Activated CD4-positive, alpha-beta T cell treated with anti-CD3 and anti-CD28 coated beads for 1 hour (primary cell): ENCODE data around the gene OR10P1.

Experiments
- DNase-seq: peaks from one replicate; pipeline ENCODE4 v3.0.0-alpha.2; 2020

The OR10P1 gene

DNA sequence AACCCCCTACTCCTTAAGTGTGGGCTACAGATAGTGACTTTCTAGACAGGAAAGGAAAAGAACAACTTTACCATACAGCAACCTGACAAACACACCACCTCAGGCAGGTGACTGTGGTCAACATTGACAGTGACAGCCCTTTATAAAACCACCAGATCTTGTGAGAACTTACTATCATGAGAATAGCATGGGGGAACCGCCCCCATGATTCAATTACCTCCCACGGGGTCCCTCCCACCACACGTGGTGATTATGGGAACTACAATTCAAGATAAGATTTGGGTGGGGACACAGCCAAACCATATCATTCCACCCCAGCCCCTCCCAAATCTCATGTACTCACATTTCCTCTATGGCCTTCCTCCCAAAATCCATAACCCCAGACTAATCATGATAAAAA, 16.3 kb downstream of the OR10P1 start:
- no peak for DNase-seq

DNA sequence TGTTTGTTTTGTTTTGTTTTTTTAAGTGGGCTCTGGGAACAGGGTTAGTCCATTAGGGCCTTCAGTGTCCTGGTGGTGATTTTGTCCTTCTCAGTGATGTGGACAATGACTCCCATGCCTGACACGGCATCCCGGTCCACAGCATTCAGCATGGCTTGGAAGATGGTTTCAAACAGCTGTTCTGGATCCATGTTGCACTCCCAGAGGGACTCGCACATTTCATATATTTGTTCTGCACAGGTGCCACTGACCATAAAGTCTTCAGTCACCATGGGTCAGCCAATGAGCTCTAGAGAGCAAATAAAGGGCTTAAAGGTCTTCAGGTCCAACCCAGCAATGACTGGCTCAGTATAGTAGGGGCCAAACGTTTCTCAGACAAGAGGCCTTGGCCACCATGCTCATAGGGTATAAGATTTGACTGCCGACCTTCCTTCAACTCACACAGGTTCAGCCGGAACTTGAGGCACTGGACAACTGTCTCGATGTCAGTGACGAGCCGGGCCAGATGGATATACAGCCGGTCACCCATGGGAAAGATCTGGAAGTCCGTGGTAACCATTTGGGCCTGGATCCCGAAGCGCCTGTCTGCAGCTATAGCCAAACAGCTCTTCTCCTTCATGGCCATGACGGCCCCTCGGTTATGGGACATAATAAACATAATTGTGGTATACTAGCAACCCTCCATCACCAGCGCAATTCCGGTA, 18.0 kb downstream of the OR10P1 start:
- no peak for DNase-seq

DNA sequence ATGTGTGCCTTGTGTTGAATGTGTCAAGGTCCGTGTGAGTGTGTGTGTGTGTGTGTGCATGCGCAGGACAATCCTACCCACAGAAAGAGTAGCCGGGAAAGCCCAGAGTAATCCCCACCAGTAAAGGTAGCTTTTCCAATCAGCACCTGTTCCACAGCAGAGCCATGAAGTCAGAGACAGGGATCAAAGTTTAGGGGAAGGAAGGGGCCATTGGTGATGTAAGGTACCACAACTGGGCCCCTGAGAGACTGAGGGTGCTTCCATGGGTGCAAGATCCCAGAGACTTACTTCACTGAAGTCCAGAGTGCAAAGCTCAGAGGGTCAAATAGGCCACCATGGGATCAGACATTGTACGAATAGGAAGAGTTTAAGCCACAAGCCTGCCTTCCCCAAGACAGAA, 20.5 kb downstream of the OR10P1 start:
- no peak for DNase-seq

DNA sequence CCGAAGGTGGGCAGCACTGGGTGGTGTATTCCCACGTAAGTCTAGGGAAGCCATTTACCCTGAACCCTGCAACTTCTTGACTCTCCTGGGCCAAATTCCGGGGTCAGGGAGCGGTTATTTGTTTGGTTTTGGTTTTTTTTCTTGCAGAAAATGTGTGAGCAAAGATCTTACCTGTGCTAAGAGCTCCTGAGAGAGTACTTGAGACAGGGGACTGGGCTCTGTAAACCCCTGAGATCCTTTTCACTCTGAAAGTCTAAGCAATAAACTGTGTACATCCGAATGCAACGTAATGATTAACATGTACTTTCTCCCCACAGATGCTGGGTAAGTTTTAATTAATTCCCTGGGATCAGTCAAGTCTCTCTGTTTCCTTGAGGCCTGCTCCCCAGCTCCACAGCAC, 21.5 kb downstream of the OR10P1 start:
- no peak for DNase-seq

DNA sequence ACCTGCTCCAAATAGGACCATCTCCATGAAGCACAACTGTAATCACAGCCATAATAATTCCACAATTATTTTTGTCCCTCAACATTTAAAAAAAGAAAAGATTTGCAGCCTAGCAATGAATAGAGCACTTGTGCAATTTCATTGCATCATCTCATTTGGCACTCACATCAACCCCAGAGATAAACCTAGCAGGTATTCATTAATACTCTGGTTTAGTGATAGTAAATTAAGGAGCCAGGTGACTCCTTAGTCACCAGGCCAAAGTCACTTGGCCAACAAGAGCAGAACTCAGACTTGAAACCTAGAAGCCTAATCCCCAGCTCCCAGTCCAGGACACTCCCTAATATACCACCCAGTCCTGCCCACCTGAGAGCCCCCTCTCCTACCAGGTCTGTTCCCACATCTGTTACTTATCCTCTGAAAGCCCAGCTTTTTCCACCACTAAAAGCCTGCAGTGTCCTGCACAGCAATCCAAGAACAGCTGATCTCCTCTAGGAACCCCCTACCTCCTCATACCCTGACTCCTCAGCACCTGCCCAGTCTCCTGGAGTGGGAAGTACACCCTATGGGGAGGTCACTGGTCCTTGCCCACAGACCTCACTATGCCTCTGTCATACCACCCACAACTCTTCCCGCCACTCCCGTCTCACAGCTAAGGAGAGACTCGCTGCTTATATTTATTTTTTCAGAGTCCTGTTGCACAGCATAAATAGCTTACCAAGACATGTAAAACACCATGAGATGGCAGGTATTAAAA, 22.1 kb downstream of the OR10P1 start:
- DNase-seq, result no peak

DNA sequence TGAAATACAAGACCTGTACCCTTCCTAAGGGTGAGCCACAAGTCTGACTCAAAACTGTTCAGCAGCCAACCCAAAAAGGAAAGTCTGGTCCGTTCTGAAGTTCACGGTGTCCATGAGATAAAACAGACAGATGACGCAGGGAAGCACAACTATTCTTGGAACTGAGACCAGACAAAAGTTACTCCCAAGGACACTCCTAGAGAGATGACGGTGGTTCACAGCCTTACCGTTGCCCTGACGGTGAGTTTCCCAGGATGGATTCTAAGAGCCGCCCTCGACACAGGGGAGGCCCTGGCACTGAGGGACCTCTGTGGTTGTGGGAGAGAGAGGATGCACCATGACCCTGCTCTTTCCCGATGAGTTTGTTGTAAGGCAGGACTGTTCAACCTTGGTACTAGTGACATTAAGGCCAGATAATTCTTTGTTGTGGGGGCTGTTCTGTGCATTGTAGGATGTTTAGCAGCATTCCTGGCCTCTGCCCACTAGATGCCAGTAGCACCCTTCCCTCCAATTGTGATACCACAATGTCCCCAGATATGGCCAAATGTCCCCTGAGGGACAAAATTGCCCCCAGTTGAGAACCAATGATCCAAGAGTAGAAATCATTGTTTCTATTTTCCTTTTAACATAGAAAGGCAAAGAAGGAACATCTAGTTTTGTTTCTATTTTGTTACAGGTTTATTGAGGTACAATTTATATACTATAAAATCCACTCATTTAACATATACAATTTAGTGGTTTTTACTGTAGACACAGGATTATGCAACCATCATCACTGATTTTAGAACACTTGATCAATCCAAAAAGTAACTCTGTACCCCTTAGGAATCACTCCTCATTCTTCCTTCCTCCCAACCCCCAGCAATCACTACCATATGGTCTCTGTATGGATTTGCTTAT, 23.0 kb downstream of the OR10P1 start:
- no peak for DNase-seq

DNA sequence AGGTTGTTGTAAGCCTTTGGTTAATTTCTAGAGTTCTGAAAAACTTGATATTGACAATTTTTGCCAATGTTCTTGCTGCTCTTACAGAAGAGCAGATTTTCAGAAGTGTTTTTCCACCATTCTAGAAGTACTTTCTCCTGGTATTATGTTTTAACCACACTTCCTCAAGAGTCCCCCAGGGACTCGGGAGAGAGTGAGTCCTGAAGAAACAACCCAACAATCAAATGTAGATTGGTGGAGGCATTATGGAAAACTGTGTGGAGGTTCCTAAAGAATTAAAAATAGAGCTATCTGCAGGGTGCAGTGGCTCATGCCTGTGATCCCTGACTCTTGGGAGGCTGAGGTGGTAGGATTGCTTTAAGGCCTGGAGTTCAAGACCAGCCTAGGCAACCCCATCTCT, 26.7 kb downstream of the OR10P1 start:
- no peak for DNase-seq

DNA sequence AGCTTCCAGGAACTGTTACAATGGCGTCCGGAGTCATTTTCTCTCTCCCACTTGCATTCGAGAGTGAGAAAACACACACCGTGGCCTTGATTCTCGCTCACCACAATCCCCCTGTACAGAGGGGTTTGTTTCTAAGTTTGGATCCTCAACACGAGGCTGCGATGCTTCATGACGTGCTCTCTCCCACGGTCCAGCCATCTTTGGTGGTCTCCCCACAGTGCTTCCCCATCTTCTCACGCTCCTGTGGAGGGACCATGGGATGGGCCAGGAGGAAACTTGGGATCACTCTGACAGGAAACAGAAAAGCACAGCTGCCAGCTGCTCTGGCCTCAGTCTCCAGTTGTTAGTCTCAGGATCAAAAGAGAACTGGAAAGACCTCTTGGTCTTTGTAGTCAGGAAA, 28.1 kb downstream of the OR10P1 start:
- DNase-seq, result no peak

DNA sequence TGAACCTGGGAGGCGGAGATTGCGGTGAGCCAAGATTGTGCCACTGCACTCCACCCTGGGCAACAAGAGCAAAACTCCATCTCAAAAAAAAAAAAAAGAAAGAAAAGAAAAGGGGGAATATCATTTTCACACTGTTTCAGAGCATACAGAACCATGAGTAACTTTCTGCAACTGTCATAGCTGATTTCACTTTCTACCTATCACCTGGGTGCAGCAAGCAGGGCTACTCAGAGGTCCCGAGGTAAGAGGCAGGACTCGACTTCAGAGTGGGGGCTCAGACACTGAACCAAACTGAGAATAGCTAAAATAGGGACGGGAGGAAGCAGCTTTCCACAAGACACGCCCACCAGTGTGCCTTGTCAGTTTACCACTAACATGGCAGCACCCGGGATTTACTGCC, 29.8 kb downstream of the OR10P1 start:
- DNase-seq, result no peak

DNA sequence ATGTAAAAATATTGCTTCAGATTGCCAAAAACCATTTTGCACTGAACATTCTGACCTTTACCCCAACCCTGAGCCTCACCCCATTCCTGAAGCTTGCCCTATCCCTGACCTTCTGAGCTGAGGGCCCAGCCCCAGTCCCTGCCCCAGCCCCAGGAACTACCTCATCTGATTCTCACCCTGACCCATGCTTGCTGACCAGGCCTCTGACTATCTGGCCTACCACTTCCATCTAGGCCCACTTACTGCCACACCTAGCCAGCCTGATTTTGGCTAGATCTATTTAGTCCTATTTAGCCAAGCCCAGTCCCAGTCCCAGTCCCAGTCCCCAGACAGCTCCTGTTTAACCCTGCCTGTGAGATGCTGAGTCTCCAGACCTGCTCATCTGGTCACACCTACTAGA, 33.6 kb downstream of the OR10P1 start:
- no peak for DNase-seq

DNA sequence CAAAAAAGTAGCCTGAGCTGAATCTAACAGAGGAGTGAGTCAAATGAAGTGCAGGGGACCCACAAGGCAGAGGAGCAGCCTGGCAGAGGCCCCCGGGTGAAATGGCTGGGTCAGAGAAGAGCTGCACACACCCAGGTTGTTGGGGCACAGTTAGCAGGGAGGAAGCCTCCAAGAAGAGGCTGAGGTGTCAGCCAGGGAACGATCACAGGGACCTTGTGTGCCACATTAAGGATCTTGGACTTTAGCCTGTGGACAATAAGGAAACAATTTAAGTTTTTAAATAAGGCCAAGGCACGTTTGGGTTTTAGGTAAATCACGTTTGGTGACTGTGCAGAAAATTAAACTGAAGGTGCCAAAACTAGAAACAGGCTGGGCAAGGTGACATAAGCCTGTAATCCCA, 35.1 kb downstream of the OR10P1 start:
- DNase-seq, result no peak

DNA sequence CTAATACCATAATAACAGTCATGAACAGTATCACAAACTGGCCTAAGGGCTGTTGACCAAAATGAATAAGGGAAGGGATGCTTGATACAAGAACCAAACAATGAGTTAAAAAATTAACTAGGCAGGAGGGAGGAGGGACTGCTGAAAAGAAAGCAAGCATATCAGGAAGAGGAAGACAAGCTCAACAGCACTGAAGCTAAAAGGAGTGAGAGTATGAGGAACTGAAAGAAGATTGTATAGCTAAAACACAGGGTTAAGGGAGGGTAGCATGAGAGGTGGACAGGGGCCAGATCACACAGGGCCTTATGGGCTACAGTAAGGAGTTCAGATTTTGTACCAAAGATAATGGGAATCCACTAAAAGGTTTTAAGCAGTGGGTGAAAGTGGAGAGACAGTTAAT, 36.9 kb downstream of the OR10P1 start:
- DNase-seq, result no peak

DNA sequence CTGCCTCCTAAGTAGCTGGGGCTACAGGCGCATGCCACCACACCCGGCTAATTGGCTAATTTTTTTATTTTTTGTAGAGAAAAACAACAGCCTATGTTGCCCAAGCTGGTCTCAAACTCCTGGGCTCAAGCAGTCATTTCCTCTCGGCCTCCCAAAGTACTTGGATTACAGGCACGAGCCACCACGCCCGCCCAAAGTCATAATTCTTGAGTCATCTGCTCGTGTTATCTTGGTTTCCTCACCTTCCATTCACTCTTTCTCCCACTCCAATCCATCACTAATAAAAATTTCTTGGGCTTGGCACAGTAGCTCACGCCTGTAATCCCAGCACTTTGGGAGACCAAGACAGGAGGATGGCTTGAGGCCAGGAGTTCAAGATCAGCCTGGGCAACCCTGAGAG, 39.0 kb downstream of the OR10P1 start:
- no peak for DNase-seq

DNA sequence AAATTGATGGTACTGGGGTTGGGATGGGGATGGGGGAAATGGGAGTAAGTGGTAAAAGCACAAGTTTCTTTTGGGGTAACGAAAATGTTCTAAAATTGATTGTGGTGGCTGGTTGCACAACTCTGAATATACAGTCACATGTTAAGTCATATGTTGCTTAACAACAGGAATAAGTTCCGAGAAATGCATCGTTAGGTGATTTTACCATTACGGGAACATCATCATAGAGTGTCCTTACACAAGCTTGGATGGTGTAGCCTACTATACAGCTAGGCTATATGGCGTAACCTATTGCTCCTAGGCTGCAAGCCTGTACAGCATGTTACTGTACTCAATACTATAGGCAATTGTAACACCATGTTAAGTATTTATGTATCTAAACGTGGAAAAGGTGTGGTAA, 40.0 kb downstream of the OR10P1 start:
- DNase-seq, result no peak

DNA sequence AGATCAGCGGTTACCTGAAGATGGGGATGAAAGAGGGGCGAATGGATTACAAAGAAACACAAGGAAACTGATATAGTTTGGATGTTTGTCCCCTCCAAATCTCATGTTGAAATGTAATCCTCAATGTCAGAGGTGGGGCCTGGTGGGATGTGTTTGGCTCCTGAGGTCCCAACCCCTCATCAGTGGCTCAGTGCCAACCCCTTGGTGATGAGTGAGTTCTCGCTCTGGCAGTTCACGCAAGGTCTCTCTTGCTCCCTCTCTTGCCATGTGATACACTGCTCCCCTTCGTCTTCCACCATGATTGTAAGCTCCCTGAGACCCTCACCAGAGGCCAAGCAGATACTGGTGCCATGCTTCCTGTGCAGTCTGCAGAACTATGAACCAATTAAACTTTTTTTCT, 43.0 kb downstream of the OR10P1 start:
- DNase-seq, result no peak

DNA sequence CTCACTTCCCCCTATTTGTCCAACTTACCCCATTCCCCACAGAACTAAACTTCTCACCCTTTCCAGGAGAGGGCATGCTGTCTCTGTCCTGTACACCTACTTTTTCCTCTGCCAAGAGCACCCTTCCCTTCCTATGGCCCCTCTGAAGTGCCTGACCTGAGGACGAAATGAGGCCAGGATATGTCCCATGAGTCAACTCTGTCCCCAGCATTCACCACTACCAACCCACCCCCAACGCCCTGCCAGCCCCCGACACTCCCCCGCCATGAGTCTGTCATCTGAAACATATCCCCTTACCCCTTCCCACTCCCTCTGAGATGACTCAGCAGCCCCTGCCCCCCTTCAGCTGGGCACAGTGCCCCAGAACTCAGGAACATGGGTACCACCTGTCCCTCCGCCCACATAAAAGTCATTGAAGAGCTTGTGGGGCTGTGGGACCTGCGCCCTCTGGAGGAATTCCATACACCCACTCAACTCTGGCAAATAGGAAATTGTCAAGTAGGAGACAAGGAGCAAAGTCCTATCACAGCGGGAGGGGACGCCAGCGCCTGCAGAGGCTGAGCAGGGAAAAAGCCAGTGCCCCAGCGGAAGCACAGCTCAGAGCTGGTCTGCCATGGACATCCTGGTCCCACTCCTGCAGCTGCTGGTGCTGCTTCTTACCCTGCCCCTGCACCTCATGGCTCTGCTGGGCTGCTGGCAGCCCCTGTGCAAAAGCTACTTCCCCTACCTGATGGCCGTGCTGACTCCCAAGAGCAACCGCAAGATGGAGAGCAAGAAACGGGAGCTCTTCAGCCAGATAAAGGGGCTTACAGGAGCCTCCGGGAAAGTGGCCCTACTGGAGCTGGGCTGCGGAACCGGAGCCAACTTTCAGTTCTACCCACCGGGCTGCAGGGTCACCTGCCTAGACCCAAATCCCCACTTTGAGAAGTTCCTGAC, 44.7 kb downstream of the OR10P1 start:
- no peak for DNase-seq

DNA sequence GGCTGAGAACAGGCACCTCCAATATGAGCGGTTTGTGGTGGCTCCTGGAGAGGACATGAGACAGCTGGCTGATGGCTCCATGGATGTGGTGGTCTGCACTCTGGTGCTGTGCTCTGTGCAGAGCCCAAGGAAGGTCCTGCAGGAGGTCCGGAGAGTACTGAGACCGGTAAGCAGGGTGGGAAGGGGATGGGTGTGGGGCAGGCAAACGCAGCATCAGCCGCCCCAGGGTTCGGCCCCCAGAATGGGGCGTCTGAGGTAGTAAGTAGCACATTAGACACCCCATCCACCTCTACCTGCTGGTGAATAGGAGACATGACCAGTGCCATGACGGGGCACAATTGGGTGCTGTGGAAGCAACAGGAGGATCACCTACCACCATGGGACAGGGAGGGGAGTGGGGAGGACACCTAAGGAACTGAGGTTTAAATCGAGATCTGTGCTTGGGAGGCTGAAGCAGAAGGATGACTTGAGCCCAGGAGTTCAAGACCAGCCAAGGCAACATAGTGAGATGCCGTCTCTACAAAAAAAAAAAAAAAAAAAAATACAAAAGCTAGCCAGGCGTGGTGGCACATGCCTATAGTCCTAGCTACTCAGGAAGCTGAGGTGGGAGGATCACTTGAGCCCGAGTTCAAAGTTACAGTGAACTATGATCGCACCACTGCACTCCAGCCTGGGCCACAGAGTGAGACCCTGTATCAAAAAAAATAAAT, 45.5 kb downstream of the OR10P1 start:
- no peak for DNase-seq

DNA sequence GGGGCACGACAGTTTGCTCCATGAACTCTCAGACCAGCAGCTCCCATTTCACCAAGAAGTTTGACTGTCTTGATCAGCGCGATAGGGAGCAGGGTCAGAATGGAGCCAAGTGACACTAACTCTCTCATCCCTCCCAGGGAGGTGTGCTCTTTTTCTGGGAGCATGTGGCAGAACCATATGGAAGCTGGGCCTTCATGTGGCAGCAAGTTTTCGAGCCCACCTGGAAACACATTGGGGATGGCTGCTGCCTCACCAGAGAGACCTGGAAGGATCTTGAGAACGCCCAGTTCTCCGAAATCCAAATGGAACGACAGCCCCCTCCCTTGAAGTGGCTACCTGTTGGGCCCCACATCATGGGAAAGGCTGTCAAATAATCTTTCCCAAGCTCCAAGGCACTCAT, 47.0 kb downstream of the OR10P1 start:
- no peak for DNase-seq

DNA sequence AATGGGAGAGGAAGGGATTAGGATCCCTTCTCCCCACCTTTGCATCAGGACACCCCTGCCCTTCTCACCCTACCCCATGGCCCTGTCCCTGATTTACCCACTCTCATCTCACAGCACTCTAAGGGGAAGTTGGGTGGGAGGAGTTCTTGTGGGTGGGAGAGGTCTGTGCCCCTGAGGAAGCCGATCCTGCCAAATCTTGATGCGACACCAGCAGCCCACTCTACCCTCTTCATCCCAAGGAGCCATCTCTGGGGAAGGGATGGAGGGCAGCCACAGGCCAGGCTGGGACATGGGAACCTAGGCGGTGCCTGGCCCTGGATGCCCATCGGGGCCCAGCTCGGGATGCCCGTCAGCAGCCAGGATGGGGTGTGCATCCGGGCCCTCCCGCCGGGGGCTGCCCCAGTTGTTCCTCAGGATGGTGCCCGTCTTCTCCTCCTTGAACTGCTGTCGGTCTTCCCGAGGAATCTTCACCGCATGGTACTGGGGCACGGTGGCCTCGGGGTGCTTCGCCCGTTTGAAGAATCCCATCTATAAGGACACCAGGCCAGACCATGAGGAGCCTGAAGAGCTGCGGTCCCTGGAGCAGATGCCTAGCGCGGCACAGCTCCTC, 48.2 kb downstream of the OR10P1 start:
- DNase-seq, result no peak

DNA sequence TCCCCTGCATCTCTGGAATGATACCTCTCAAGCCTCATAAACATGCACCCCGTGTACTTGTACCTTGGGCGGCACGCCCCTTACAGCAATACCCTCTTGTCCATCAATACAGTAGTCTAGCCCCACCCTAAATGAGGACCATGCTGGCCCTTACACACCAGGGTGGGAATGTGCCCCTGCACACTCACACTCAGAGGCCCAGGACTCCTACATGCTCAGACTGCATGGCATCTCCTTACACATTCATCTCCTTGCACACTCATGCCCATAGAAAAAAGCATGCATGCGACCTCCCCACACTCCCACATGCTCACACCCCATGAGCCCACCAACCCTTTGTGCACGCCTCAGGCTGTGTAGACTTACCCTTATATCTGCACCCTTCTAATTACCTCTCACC, 49.0 kb downstream of the OR10P1 start:
- no peak for DNase-seq

DNA sequence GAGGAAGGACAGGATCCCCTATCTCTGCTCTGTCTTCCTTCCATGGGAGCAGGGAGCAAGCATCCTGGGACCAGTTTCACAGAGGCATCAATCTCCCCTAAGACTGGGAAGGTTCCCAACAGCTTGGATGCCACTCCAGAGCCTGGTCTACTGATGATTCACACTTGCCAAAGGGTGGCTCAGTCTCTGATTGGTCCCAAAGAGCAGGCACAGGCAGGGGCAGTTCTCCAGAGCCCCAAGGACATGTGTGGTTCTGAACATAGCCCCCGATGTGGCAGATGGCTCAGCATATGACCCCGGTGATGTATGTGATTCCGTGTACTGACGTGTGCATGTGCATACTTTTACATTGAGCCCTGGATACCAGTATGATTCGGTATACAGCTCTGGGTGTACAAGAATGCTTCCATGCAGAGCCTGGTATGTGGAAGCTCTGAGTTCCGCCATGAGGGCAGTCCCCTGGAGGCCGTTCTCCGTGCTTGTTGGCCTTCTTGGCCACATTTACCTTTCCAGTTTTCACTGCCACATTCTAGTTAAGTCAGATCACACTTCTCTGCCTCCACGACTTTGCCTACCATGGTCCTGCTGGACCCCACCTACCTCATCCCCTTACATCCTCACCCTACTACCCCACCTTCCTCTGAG, 49.8 kb downstream of the OR10P1 start:
- DNase-seq, result no peak
